ENCODE data around the gene L3MBTL1. TPM values are rescaled to one million over a fixed set of nuclear protein-coding genes. Genes with fewer than 3 reads are reported as not detected.
A peak's percentile ranks its signal among the peaks of the same experiment; 100 is the strongest.

The L3MBTL1 gene
- total RNA-seq, 4 donors from 2014 or later, result 10.9 to 152 (median 23.1) TPM

DNA sequence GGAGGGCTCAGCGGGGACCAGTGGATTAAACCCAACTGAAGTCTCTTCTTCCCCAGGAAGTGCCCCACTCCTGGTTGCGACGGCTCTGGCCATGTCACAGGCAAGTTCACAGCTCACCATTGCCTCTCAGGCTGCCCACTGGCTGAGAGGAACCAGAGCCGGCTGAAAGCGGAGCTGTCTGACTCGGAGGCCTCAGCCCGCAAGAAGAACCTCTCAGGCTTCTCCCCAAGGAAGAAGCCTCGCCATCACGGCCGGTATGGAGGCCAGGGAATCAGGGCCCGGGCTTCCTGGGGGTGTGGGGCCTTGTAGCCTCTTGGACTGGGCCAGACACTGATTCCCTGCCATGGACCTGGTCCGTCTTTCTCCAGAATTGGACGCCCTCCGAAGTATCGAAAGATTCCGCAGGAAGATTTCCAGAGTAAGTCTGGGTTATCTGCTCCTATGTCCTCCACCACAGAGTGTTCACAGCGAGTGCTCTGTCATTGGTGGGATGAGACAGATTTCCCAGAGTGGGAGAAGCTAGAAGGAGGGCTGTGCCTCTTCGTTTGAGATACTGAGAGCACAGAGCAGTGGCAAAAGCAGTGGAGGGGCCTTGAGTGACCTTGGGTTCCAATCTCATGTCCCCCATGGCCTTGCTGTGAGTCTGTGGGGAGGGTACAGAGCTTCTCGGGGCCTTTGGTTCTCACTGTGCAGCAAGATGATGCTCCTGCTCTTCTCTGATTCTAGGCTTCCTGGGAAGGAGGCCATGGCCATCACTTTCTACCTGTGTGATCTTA is 28.7 kb downstream of the L3MBTL1 start:
- no peaks in the 10 kb centered on the region for H3K36me3 ChIP-seq
- intact Hi-C loops (cut with DNase I; ENCODE audit: low total_unique reads), result no loop called here

DNA sequence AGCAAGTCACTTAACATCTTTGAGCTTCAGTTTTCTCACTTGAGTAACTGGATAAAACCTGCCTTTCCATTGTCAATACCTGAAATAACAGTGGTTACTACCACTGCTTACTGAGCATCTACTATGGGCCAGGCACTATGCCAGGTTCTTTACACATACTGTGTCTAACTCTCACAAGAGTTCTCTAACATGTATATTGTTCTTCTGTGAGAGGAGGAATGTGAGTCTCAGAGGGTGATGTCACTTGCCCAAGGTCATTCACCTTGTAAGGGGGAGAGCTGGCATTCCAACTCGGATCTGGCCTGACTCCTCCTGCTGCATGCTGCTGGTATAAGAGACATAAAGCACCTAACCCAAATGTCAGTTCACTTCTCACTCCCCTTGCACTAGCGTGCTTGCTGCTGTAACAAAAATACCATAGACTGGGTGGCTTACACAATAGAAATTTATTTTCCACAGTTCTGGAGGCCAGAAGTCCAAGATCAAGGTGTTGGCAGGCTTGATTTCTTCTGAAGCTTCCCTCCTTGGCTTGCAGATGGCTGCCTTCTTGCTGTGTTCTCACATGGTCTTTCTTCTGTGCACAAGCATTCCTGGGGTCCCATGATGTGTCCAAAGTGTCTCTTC is 29.4 kb downstream of the L3MBTL1 start:
- H3K36me3 ChIP-seq, result no peaks in the 10 kb centered on the region
- WGBS, 2 donors (ENCODE audit: low coverage in 1 of 2), result 71% methylated on average over 2 of the region's 2 CpGs; no CpG with 5 or more reads in 1 of the 2 donors
- in situ Hi-C loops (cut with MboI; ENCODE audit: low pct_ligation_motif_present in 1 of 4, low pct_unique_long_range_greater_than_20kb in 1 of 4, low sequenced_read_pairs in 3 of 4), result loop anchor here in 3 of 4 donors (10.0 to 25.0 kb wide), 3 partner anchors 148 to 550 kb away; no protein-coding TSS in a partner anchor

More for the DNA sequence above, 28.7 kb downstream of the L3MBTL1 start:
- H3K9me3 ChIP-seq, result no peaks in the 10 kb centered on the region
- in situ Hi-C loops (cut with MboI; ENCODE audit: low pct_ligation_motif_present in 1 of 4, low pct_unique_long_range_greater_than_20kb in 1 of 4, low sequenced_read_pairs in 3 of 4), result loop anchor here in 3 of 4 donors (10.0 to 25.0 kb wide), 3 partner anchors 149 to 551 kb away; no protein-coding TSS in a partner anchor
- H3K4me3 ChIP-seq, result no peak overlapping the region
- WGBS, 2 donors (ENCODE audit: low coverage in 1 of 2), result 93% methylated on average over 19 of the region's 19 CpGs; no CpG with 5 or more reads in 1 of the 2 donors
- H3K27ac ChIP-seq, result no peak overlapping the region
- DNase-seq, result no peak
- no peak for TF ChIP-seq POLR2AphosphoS5 (IDR thresholded peaks at IDR 0.05)
- no peak for TF ChIP-seq EP300 (IDR thresholded peaks at IDR 0.05; ENCODE audit: low read depth)
- TF ChIP-seq POLR2A (IDR thresholded peaks at IDR 0.05), result no peak
- TF ChIP-seq, protein P1, sequence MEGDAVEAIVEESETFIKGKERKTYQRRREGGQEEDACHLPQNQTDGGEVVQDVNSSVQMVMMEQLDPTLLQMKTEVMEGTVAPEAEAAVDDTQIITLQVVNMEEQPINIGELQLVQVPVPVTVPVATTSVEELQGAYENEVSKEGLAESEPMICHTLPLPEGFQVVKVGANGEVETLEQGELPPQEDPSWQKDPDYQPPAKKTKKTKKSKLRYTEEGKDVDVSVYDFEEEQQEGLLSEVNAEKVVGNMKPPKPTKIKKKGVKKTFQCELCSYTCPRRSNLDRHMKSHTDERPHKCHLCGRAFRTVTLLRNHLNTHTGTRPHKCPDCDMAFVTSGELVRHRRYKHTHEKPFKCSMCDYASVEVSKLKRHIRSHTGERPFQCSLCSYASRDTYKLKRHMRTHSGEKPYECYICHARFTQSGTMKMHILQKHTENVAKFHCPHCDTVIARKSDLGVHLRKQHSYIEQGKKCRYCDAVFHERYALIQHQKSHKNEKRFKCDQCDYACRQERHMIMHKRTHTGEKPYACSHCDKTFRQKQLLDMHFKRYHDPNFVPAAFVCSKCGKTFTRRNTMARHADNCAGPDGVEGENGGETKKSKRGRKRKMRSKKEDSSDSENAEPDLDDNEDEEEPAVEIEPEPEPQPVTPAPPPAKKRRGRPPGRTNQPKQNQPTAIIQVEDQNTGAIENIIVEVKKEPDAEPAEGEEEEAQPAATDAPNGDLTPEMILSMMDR (IDR thresholded peaks at IDR 0.05), result no peak
- no peaks in the 10 kb centered on the region for H3K4me1 ChIP-seq
- no peaks in the 10 kb centered on the region for H3K27me3 ChIP-seq

DNA sequence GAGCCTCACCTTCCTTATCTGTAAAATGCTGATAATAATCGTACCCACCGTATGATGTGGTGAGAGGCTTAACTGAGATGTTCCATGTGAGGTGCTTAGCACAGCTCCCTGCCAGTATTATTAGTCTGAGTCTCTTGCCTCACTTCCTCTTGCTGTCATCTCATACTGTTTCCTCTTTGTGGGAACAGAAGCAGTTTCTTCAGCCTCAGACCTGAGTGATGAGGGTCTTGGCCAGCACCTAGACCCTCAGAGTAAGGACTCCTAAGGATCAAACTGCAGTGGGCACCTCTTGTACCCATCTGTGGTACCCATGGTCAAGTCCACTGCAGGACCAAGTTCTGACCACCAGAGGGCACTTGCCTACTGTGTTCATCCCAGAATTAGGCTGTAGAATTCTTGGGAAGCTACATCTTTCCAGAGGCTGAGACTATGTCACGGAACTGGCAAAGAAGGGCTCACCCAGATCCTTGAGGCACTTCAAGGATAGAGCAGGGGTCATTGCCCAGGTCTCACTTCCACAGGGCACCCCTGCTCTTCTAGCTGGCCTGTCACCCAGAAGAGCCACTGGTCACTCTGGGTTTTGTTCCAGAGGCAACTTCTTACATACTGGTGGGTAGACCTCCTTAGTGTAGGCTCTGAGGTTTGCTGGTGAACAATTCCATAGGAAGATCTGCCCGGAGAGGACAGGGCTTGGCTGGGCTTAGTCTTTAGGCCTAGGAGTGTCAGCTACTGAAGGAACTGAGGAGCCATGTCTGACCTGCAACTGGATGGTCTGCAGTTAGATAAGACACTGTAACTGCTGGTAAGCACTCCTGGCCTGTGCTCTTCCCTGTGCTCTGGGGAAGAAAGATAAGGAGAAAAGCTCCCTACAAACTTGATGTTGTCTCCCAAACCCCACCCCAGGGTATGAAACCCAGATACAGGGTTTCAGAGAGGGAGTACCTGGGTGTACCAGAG is 30.7 kb downstream of the L3MBTL1 start:
- no peak overlapping the region for H3K27ac ChIP-seq
- peaks cover 0 to 2% (median 0%) of the 10 kb centered on the region in 4 donors for H3K4me1 ChIP-seq
- peak; percentile 75 for DNase-seq
- H3K36me3 ChIP-seq, result no peaks in the 10 kb centered on the region
- H3K27me3 ChIP-seq, result no peaks in the 10 kb centered on the region
- in situ Hi-C loops (cut with MboI; ENCODE audit: low pct_ligation_motif_present in 1 of 4, low pct_unique_long_range_greater_than_20kb in 1 of 4, low sequenced_read_pairs in 3 of 4), result loop anchor here in 3 of 4 donors (10.0 to 25.0 kb wide), 3 partner anchors 147 to 549 kb away; no protein-coding TSS in a partner anchor
- 27% methylated on average over 4 of the region's 4 CpGs; no CpG with 5 or more reads in 1 of the 2 donors for WGBS, 2 donors (ENCODE audit: low coverage in 1 of 2)
- no peak overlapping the region for H3K4me3 ChIP-seq
- no peaks in the 10 kb centered on the region for H3K9me3 ChIP-seq
- intact Hi-C loops (cut with DNase I; ENCODE audit: low total_unique reads), result no loop called here
- TF ChIP-seq, protein P1 (IDR thresholded peaks at IDR 0.05), result peak; percentile 87 to 92 (median 89)
- TF ChIP-seq POLR2AphosphoS5 (IDR thresholded peaks at IDR 0.05), result no peak

More for the DNA sequence above, 29.4 kb downstream of the L3MBTL1 start:
- TF ChIP-seq, protein P1 (IDR thresholded peaks at IDR 0.05), result no peak
- TF ChIP-seq POLR2A (IDR thresholded peaks at IDR 0.05), result no peak
- no peak for TF ChIP-seq POLR2AphosphoS5 (IDR thresholded peaks at IDR 0.05)
- no peak for TF ChIP-seq EP300 (IDR thresholded peaks at IDR 0.05; ENCODE audit: low read depth)
- intact Hi-C loops (cut with DNase I; ENCODE audit: low total_unique reads), result no loop called here
- H3K4me3 ChIP-seq, result no peak overlapping the region
- DNase-seq, result no peak
- H3K27me3 ChIP-seq, result no peaks in the 10 kb centered on the region
- H3K9me3 ChIP-seq, result no peaks in the 10 kb centered on the region
- H3K4me1 ChIP-seq, result peaks cover 0 to 1% (median 0%) of the 10 kb centered on the region in 4 donors
- H3K27ac ChIP-seq, result no peak overlapping the region
